Stomach (tissue), 4 donors: ENCODE data around the gene SCARF1.

ENCODE experiments used
- CTCF ChIP-seq, 7 experiments: fragments of 450-650 bp in 4 of 7; fragments of 200-600 bp in 3 of 7; sonication (generic) in 3 of 7; IDR thresholded peaks; one replicate each; pipeline ENCODE4 v1.5.1; 2016 to 2019; ENCODE audit warnings: antibody characterized with exemption in 7 of 7, control low read depth in 2 of 7, mild to moderate bottlenecking in 1 of 7
- POLR2A ChIP-seq, 4 donors: fragments of 450-650 bp; IDR thresholded peaks; one replicate each; pipeline ENCODE4 v1.6.1; 2016; ENCODE audit warnings: antibody characterized with exemption in 4 of 4, control low read depth in 2 of 4, mild to moderate bottlenecking in 1 of 4, moderate library complexity in 1 of 4
- POLR2AphosphoS5 ChIP-seq, 3 donors: sonication (generic); formaldehyde crosslinking; IDR thresholded peaks; one replicate each; pipeline ENCODE4 v1.6.1; 2016; ENCODE audit warnings: antibody characterized with exemption in 3 of 3

- TF ChIP-seq POLR2A (IDR thresholded peaks at IDR 0.05) (no peak), CTCF (IDR thresholded peaks at IDR 0.05) (no peak), POLR2AphosphoS5 (IDR thresholded peaks at IDR 0.05) (no peak)
Measured at GRCh38 chr17:1686086-1686485, 40.6 kb upstream of the SCARF1 start.
